Thyroid gland (tissue), 4 donors: ENCODE data around the gene MAPRE3.

Source experiments
- POLR2A ChIP-seq, 2 donors: fragments of 450-650 bp; IDR thresholded peaks; one replicate each; pipeline ENCODE4 v1.6.1; 2017; ENCODE audit warnings: antibody characterized with exemption in 2 of 2, mild to moderate bottlenecking in 2 of 2, moderate library complexity in 1 of 2
- TF ChIP-seq, protein P1 (sequence below), 6 experiments: fragments of 200-600 bp in 3 of 6; fragments of 450-650 bp in 3 of 6; sonication (generic) in 3 of 6; IDR thresholded peaks; one replicate each; pipeline ENCODE4 v1.5.1; 2016 to 2019; ENCODE audit warnings: antibody characterized with exemption in 6 of 6, mild to moderate bottlenecking in 2 of 6, inconsistent platforms in 1 of 6, moderate library complexity in 1 of 6

- TF ChIP-seq, protein P1, sequence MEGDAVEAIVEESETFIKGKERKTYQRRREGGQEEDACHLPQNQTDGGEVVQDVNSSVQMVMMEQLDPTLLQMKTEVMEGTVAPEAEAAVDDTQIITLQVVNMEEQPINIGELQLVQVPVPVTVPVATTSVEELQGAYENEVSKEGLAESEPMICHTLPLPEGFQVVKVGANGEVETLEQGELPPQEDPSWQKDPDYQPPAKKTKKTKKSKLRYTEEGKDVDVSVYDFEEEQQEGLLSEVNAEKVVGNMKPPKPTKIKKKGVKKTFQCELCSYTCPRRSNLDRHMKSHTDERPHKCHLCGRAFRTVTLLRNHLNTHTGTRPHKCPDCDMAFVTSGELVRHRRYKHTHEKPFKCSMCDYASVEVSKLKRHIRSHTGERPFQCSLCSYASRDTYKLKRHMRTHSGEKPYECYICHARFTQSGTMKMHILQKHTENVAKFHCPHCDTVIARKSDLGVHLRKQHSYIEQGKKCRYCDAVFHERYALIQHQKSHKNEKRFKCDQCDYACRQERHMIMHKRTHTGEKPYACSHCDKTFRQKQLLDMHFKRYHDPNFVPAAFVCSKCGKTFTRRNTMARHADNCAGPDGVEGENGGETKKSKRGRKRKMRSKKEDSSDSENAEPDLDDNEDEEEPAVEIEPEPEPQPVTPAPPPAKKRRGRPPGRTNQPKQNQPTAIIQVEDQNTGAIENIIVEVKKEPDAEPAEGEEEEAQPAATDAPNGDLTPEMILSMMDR (IDR thresholded peaks at IDR 0.05): no peak
- TF ChIP-seq POLR2A (IDR thresholded peaks at IDR 0.05): no peak
Observed at GRCh38 chr2:26925100-26925791, 45.2 kb upstream of the MAPRE3 start.
